ENCODE results near the gene CPNE9.

The CPNE9 gene

GRCh38 chr3:9778143-9779074 lies 74.8 kb downstream of the CPNE9 start:
- DNase-seq (ENCODE audit: low read depth in 2 of 2) = peak; percentile 40 to 48

GRCh38 chr3:9779075-9779593 lies 75.5 kb downstream of the CPNE9 start:
- no peak for DNase-seq (ENCODE audit: low read depth in 2 of 2)

Measured in stimulated activated CD8-positive, alpha-beta memory T cell treated with anti-CD3 and anti-CD28 coated beads, Interleukin-7, amount 100 ng/mL, for 4 hours (primary cell).